Activated CD8-positive, alpha-beta memory T cell treated with anti-CD3 and anti-CD28 coated beads for 24 hours (primary cell): ENCODE data around the gene SGSH.
"Not testable (repeated sequence)": the region's sequence is repeated elsewhere in the genome, so short reads cannot be mapped to it uniquely, and the experiment has no call there.

Source experiments
- DNase-seq: peaks from one replicate; pipeline ENCODE4 v3.0.0-alpha.2; 2020

SGSH gene

DNA sequence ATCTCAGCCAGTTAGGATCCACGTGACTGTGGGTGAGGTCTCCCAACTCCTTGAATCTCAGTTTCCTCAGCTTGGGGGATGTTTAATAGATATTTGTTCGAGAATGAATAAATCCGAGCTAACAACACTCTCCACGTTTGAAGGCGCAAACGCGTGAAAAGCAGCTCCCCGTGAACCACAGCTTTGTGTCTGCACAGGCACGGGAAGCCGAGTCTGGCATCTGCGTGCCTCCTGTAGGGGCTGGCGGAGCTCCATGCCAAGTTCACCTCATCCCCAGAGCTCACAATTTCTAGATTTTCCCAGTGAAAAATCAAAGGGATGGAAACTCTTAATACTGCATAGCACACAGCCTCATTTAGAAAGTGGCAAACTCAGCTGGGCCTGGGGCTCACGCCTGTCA lies 14.3 kb downstream of the SGSH start:
- no peak for DNase-seq

DNA sequence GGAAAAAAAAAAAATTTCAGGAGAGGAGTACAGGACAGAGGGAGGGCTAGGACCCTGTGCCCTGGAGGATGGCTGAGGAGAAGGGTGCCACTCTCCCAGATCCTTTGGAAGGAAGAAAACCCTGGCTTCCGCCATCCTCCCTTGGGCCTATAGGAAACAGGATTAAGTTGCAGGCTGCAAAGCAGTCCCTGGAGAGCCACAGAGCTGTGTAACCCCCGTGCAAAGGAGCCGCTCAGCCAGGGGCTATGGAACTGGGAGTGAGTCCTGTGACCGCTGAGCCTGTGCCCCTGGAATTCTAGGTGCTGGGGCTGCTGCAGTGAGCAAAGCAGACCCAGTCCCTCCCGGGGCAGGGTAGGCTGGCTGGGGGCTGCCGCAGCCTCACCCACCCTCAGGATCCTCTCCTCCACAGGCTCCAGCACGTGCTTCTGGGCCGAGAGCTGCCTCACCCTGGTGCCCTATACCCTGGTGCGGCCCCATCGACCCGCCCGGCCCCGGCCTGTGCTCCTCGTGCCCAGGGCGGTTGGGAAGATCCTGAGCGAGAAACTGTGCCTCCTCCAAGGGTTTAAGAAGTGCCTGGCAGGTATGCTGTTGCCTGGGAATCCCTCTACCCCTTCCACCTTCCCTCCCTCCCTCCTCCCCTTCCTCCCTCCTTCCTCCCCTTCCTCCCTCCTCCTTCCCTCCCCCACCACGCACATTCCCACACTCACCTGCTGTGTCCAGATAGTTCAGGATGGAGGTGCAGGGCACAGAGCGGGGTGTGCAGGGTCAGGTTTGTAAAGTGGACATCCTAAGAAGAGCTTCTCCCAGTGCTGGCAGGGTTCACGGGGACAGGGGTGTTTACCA lies 15.3 kb downstream of the SGSH start:
- DNase-seq: no peak

DNA sequence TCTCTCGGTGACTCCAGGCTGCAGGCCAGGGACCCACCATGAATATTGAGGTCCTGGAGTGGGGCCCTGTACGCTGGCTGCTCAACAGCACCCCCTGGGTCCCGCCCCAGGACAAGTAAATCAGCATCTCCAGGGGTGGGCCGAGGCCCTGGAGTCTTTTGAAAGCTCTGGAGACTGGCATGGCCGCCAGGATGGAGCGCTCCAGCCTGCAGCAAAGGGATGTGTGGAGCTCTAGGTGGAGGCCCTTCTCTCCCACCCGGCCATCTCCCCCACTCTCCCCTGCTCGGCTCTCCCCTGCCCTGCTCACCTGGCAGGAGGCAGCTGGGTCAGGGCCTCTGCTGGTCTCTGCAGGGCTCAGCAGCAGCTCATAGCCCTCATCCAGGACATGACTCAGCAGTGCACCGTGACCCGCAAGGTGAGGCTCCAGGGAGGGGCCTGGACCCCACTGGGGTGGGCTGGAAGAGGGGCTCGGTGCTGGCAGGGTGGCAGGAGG lies 16.6 kb downstream of the SGSH start:
- no peak for DNase-seq

DNA sequence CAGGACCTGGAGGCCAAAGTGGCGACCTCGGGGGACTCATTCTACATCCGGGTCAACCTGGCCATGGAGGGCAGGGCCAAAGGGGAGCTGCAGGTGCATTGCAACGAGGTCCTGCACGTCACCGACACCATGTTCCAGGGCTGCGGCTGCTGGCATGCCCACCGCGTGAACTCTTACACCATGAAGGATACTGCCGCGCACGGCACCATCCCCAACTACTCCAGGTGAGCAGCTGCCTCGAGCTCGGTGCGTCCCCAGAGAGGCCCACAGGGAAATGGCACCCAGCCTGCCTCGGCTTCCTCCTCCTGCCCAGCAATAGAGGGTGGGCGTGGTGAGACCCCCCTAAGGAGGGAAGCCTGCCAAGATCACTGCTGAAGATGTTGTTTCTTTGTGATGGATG lies 17.9 kb downstream of the SGSH start:
- DNase-seq: no peak

DNA sequence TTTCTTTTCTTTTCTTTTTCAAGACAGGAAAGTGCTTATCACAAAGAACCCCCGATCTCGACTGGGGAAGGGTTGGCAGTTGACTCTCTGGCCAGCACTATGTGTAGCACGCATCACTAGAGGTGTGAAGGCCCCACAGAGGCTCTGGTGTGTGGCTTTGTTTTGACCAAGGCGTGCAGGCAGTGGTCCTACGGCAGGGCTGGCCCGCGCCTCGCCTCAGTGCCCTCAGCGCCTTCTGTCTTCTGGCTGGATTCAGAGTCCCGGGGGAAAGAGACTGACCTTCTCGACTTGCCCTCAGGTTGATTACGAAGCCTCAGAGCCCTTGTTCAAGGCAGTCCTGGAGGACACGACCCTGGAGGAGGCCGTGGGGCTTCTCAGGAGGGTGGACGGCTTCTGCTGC lies 18.7 kb downstream of the SGSH start:
- no peak for DNase-seq

DNA sequence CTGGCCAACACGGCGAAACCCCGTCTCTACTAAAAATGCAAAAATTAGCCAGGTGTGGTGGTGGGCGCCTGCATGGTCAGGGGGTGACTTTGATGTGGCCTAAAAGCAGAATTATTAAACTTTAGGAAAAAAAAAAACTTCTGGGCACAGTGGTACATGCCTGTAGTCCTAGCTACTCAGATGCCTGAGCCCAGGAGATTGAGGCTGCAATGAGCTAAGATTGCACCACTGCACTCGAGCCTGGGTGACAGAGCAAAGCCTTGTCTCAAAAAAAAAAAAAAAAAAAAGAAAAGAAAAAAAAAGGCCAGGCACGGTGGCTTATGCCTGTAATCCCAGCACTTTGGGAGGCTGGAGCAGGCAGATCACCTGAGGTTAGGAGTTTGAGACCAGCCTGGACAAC lies 20.8 kb downstream of the SGSH start:
- DNase-seq: not testable (repeated sequence)

DNA sequence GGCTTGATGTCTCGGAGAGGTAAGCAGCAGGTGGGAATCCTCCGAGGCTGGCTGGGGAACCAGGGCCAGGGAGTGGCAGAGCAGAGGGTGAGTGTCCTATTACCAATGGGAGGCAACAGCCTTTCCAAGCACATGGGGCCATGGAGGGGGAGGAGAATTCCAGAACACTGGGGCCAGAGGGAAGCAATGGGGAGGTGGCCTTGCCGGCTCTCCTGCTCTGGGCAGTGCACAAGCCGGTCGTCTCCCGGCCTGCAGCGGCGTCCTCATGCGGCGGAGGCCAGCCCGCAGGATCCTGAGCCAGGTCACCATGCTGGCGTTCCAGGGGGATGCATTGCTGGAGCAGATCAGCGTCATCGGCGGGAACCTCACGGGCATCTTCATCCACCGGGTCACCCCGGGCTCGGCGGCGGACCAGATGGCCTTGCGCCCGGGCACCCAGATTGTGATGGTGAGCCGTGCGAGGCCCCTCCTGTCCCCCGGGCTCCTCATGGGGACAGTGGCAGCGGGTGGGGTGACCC lies 21.9 kb downstream of the SGSH start:
- no peak for DNase-seq

DNA sequence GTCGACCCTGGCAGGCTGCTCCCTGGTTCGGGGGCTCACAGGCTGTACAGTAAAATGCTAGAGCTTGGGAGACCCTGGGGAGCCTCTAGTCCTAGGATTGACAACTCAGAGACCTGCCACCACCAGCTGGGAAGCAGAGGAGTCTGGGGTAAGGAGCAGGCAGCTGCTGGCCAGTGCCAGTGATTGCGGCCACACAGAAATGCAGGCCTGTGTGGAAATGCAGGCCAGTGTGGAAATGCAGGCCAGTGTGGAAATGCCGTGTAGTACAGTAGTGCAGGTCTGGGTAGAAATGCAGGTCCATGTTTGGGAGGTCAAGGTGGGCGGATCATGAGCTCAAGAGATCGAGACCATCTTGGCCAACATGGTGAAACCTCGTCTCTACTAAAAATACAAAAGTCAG lies 23.5 kb downstream of the SGSH start:
- no peak for DNase-seq

DNA sequence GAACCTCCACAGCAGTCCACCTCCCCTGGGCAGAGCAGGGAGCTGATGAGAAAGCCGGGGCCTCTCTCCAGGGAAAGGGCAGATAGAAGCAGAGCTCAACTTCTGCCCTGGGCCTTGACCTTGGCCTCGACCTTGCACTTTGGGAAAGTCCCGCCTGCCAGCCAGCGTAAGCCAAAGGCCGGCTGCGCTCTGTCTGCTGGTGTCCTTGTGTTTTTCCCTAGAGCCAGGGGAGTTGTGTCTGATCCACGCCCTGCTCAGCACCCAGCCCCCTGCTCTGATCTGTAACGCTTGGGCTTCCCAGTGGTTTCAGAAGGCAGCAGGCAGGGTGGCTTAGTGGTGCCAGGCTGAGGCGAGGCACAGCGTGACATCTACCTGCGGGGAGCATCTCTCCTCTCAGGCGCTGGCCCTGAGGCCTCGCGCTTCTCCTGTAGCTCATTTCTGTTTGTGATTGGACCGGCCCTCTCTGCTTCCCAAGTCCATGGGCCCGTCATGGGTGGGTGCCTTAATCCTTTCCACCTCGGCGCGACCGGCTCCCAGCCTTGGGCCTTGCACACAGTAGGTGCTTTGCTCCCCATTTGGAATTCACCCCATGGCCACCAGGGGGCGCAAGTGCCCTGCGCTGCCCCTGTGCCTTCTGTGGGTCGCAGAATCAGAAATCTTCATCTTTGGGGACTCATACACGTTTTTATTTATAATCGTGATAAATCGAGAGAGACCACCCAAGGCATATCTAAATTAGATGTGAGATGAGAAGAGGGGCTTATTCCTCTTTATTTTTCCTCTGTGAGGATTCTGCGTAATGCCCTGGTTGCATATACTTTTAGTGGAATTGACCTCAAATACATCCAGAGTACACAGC lies 24.2 kb downstream of the SGSH start:
- DNase-seq: peak; percentile 86

DNA sequence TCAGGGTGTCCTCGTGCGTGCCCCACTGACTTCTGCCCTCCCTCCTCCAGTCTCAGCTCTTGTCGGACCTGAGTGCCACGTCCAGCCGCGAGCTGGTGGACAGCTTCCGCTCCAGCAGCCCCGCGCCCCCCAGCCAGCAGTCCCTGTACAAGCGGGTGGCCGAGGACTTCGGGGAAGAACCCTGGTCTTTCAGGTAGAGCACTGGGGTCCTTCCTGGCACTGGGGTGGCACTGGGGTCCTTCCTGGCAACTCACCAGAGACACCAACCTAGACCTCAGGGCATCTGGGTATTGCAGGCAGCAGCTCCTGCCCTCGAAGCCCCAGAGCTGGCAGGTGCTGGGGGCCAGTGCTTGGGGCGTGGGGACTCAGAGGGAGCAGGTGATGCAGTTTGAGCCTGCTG lies 25.0 kb downstream of the SGSH start:
- DNase-seq: no peak

DNA sequence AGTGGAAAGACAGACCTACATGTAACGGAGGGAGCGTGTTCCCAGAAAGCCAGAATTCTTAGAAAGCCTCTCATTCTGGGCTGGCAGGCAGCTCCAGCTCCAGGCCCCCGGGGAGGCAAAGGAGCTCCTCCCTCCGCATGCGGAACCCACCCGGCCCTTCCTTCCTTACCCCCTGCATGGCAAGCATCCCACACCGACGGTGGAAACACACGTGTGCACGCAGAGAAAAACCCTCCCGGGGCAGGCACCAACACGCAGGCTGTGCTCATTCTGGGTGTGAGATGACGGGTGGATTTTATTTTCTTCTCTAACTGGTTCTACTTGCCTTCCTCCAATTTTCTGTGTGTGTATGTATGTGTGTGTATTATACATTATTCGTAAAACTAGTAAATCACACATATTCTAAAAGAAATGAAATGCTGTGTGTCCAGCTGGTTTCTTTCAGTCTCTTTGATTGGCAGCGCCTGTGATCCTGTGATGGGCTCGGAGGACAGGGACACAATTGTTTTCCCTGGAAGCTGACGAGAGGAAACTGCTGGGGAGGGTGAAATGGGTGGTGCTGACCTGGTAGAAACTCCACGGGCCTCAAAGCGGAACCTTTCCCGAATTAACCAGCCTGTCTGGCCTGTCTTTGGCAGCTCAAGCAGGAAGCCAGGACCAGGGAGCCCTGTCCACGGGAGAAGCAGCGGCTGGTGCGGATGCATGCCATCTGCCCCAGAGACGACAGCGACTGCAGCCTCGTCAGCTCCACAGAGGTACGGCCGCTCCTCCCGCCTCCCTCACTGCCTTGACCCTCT lies 28.1 kb downstream of the SGSH start:
- no peak for DNase-seq

DNA sequence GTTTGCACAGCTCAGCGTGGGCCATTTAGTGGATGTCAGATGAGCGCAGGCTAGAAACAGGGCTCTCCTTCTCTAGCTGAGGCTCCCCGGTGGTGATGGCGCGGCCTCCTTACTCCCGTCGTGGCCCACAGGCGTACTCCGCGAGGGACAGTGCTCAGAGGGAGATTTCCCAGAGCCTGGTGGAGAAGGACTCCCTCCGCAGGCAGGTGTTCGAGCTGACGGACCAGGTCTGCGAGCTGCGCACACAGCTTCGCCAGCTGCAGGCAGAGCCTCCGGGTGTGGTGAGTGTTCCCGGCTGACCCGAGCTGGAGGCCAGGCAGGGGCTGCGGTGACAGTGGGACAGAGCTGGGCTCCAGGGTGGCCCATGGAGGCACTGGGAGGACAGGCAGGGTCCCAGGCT lies 28.9 kb downstream of the SGSH start:
- no peak for DNase-seq

DNA sequence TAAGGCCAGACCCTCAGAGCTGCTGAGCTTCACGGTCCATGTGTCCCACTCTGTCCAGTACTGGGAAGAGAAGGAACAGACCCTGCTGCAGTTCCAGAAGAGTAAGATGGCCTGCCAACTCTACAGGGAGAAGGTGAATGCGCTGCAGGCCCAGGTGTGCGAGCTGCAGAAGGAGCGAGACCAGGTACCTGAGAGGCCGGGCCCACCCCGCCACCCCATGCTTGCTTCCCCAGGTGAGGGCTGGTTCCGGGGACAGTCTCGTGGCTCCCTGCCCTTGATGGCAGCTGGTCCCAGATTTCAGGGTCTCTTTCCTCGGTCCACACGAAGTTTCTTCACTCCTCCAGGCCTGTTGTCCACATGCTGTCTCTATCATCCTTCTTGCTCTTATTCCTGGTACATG lies 29.4 kb downstream of the SGSH start:
- DNase-seq: no peak

DNA sequence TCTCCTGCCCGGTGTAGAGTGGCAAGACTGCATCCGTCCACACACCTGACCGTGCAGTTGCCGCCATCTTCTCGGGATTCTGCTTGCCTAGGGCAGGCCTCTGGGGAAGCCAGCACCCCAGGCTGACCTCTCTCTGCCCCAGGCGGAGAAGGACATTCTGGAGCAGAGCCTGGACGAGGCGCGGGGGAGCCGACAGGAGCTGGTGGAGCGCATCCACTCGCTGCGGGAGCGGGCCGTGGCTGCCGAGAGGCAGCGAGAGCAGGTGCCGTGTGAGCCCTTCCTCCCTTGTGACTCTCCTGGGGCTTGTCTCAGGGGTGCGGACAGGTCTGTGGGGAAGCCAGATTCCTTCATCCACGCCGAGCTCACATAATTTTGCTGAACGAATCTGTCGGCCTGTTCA lies 30.5 kb downstream of the SGSH start:
- DNase-seq: no peak

DNA sequence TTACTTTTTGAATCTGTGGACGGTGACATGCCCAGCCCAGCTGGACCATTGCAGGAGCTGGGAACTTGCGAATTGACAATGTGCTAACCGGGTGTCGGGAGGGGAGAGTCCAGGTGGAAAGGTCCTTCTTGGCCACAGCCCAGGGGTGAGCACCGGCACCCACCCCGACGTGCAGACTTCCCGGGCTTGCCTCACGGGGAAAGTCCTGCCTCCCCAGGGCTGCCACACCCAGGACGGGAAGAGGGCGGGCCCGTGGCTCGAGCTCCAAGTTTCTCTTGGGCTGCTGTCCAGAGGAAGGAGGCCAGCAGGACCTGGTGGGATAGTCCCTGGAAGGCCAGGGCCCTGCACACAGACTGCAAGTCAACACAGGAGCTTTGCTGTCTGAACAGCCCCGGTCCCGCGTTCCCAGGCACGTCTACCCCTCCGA lies 32.6 kb downstream of the SGSH start:
- DNase-seq: no peak

DNA sequence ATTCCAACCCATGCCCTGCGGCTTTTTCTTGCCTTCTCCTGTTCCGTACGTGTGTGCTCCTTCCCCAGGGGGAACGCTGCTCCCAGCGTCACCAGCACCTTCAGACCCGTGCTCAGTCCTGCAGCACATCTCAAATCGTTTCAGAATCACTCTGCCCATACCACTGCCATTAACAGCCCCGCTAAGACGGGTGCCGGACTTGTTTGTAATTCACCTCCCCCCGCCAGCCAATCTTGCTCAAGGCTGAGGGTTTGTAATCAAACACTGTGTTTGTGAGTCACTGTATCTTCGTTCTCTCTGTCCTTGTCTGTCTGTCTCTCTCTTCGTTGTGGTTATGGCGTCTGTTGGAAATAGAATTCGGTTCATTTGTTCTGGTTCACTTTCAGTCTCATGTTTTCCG lies 33.0 kb downstream of the SGSH start:
- DNase-seq: no peak

DNA sequence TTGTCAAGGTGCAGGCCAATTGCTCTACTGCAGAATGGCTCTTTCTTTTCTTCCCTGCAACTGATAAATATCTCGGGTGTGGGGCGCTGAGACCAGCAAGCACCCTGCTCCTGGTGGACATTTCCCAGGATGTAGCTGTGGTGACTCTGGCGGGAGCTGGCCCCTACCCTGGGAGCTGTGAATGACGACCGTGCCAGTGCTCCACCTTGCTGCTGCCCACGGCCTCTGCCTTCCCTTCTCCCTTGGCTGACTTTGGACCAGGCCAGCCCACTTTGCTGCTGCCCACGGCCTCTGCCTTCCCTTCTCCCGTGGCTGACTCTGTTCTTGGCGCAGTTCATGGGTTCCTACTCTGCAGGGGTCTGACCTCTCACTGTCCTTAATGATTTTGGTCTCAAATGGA lies 34.2 kb downstream of the SGSH start:
- DNase-seq: no peak

DNA sequence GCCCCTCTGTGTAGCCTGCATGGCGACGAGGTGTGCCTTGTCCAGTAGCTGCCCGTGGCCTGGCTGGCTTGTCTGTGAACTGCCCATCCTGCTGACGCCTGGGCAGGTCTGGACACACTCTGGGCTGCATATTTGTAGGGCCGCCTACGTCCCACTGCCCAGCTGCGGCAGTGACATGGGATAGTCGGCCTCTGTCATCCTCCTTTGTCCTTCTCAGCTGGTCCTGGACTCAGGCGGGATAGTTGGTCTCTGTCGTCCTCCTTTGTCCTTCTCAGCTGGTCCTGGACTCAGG lies 35.8 kb downstream of the SGSH start:
- no peak for DNase-seq

DNA sequence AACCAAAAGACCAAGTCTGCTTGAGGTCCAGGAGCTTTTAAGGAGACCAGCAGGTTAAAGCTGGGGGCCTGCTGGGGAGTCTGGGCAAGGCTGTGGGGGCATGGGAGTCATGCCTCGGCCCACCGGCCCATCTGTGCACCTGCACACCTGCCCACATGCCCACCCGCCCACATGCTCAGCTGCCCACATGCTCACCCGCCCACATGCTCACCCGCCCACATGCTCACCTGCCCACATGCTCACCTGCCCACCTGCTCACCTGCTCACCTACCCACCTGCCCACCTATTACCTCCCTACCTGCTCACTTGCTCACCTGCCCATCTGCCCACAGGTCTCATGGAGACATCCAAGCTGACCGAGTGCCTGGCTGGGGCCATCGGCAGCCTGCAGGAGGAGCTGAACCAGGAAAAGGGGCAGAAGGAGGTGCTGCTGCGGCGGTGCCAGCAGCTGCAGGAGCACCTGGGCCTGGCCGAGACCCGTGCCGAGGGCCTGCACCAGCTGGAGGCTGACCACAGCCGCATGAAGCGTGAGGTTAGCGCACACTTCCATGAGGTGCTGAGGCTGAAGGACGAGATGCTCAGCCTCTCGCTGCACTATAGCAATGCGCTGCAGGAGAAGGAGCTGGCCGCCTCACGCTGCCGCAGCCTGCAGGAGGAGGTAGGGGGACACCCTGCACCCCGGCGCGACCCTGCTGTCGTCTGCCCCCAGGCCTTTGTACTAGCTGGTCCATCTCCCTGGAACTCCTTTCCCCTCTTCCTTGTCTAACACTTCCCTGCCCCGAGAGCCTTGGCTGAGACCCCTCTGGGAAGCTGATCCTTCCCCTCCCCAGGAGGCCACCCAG lies 36.3 kb downstream of the SGSH start:
- no peak for DNase-seq

DNA sequence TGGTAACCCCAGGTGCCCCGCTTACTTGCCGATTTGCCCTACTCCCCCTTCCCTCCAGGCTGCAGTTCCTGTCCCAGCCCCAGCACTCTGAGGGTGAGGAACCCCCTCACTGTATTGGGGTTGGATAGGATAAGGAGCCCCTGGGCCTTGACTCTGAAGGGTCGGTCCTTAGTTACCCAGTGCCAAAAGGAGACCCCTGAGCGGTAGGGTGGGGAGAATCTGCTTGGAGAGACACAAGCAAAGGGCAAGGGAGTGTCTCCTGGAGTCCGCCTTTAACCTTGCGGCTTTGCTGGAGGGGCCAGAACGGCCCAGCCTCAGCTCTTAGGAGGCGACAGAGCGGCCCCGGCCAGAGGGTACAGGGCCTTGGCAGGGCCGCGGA lies 37.3 kb downstream of the SGSH start:
- no peak for DNase-seq

DNA sequence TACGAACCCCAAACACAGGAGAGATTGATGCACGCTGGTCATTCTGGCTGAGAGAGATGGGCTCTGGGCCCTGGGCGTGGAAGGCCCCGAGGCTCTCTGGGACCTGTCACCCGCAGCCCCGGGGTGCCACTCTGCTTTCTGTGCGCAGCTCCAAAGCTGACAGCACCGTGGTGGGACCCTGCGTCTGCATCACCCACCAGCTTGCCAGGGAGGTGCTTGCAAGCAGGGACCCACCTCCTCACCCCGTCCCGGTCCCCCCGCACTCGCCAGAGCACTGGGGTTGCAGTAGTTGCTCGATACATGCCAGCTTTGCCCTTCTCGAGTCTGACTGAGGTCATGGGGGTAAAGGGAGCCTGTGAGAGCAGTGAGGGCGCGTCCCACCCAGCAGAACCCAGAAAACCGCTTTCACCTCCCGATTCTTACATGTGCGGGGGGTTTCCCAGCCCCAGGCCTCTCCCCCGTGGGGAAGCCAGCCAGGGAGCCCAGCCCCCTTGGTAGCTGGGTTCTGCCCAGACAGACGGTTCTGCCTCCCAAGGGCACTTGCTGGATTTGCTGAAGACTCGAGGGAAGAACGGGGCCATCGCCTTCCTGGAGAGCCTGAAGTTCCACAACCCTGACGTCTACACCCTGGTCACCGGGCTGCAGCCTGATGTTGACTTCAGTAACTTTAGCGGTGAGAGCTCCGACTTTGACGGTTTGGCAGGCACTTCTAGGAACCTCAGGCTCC lies 37.9 kb downstream of the SGSH start:
- DNase-seq: no peak

DNA sequence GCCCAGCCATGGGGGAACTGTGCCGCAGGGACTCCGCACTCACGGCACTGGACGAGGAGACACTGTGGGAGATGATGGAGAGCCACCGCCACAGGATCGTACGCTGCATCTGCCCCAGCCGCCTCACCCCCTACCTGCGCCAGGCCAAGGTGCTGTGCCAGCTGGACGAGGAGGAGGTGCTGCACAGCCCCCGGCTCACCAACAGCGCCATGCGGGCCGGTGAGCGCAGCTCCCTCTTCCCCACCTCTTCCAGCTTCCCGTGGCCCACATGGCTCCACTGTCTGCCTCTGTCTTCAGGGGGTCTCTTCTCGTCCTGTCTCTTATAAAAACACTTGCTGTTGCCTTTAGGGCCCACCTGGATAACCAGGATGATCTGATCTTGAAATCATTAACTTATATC lies 38.7 kb downstream of the SGSH start:
- DNase-seq: no peak
